Spleen (tissue), 7 donors: ENCODE results near the gene OR5K4.

Experiments used
- CTCF ChIP-seq, 11 experiments: fragments of 200-600 bp in 7 of 11; fragments of 450-650 bp in 4 of 11; sonication (generic) in 4 of 11; IDR thresholded peaks in 8 of 11; conservative IDR thresholded peaks in 3 of 11; 1 replicate in 7 of 11; 2 replicates in 4 of 11; pipeline versions ENCODE4 v1.4.0 to v1.8.0; 2016 to 2021; ENCODE audit warnings: antibody characterized with exemption in 11 of 11, inconsistent platforms in 4 of 11, mild to moderate bottlenecking in 1 of 11
- POLR2AphosphoS5 ChIP-seq, 3 donors: sonication (generic); formaldehyde crosslinking; IDR thresholded peaks; one replicate each; pipeline ENCODE4 v1.5.1; 2017; ENCODE audit warnings: antibody characterized with exemption in 3 of 3
- donor health status: DM: no; HTN: no; CAD: no; lungs with moderate emphysema.
- donor health status: DM: no; HTN: no; CAD: no.
- donor health status: DM: no; HTN: no; CAD: no.

DNA sequence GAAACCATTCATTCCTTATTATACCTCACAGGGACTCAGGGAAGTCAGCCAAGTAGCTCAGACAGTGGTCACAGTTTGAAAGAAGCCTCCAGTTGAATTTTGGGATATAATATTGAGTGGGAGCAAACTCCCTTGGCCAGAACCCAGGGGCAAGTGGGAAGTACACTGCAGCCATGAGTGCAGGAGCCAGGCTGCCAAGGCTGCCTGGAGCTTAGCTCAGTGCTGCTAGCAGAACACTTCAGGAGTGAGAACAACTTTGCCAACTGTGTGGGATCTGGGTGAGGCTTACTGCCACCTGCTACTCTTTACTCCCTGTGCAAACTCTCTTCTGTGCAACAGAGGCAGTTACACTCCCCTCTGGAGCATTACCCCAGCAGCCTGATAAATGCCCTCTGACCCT, 41.4 kb downstream of the OR5K4 start:
- TF ChIP-seq CTCF (IDR thresholded peaks at IDR 0.05 in 8 of 11, conservative IDR thresholded peaks at IDR 0.05 in 3 of 11), result no peak
- no peak for TF ChIP-seq POLR2AphosphoS5 (IDR thresholded peaks at IDR 0.05)
